Measurements from ENCODE around the gene ZNF630.
"Not testable (repeated sequence)": the region's sequence is repeated elsewhere in the genome, so short reads cannot be mapped to it uniquely, and the experiment has no call there.

The ZNF630 gene

GRCh38 chrX:48022738-48023137 lies 48.7 kb downstream of the ZNF630 start:
- no peak overlapping the region for H3K4me3 ChIP-seq (ENCODE audit: low read depth in 1 of 2, low read length in 2 of 2)
- no peaks in the 10 kb centered on the region for H3K27me3 ChIP-seq (ENCODE audit: insufficient read depth, low read length, poor library complexity)
- DNase-seq (no peak), ATAC-seq (ENCODE audit: insufficient read depth, low read depth) (no peak)
- H3K27ac ChIP-seq (ENCODE audit: low read length), result no peak overlapping the region
- H2AFZ ChIP-seq (ENCODE audit: low read depth, low read length), result no peak overlapping the region
- TF ChIP-seq CTCF (IDR thresholded peaks at IDR 0.05; ENCODE audit: borderline replicate concordance, extremely low read depth, low read length, poor library complexity, severe bottlenecking), result no peak
- TF ChIP-seq EZH2 (IDR thresholded peaks at IDR 0.05; ENCODE audit: borderline replicate concordance, low read depth, low read length, severe bottlenecking), result no peak
- H3K79me2 ChIP-seq (ENCODE audit: insufficient read depth, low read length), result no peaks in the 10 kb centered on the region
- H3K9me3 ChIP-seq (ENCODE audit: insufficient read depth, low read length, severe bottlenecking), result no peaks in the 10 kb centered on the region
- H4K20me1 ChIP-seq (ENCODE audit: insufficient read depth, low read length), result no peaks in the 10 kb centered on the region
- H3K4me2 ChIP-seq (ENCODE audit: insufficient read depth, low read length), result no peak overlapping the region
- no peak overlapping the region for H3K9ac ChIP-seq (ENCODE audit: low read depth, low read length)
- no peaks in the 10 kb centered on the region for H3K36me3 ChIP-seq (ENCODE audit: insufficient read depth, low read length)
- peaks cover 18% of the 10 kb centered on the region for H3K4me1 ChIP-seq (ENCODE audit: insufficient read depth, low read length)

GRCh38 chrX:48022100-48022499 lies 49.3 kb downstream of the ZNF630 start:
- Histone ChIP-seq H3K4me1 (ENCODE audit: insufficient read depth, low read length) (peaks cover 18% of the 10 kb centered on the region), H3K27ac (ENCODE audit: low read length) (no peak overlapping the region), H3K9me3 (ENCODE audit: insufficient read depth, low read length, severe bottlenecking) (no peaks in the 10 kb centered on the region), H3K79me2 (ENCODE audit: insufficient read depth, low read length) (no peaks in the 10 kb centered on the region), H4K20me1 (ENCODE audit: insufficient read depth, low read length) (no peaks in the 10 kb centered on the region), H3K4me3 (ENCODE audit: low read depth in 1 of 2, low read length in 2 of 2) (0 out of 4 replicates have a peak overlapping the region, but pooled peaks of 1 of the 2 experiments have one; percentile 58), H3K9ac (ENCODE audit: low read depth, low read length) (no peak overlapping the region), H2AFZ (ENCODE audit: low read depth, low read length) (no peak overlapping the region), H3K4me2 (ENCODE audit: insufficient read depth, low read length) (peak overlapping the region; percentile 57; the same call in 1 of the 2 replicates), H3K36me3 (ENCODE audit: insufficient read depth, low read length) (no peaks in the 10 kb centered on the region), H3K27me3 (ENCODE audit: insufficient read depth, low read length, poor library complexity) (no peaks in the 10 kb centered on the region)
- ATAC-seq (ENCODE audit: insufficient read depth, low read depth) (no peak), DNase-seq (no peak)
- TF ChIP-seq CTCF (IDR thresholded peaks at IDR 0.05; ENCODE audit: borderline replicate concordance, extremely low read depth, low read length, poor library complexity, severe bottlenecking) (no peak), EZH2 (IDR thresholded peaks at IDR 0.05; ENCODE audit: borderline replicate concordance, low read depth, low read length, severe bottlenecking) (no peak)

GRCh38 chrX:48021026-48021900 lies 50.2 kb downstream of the ZNF630 start:
- no peaks in the 10 kb centered on the region for H3K27me3 ChIP-seq (ENCODE audit: insufficient read depth, low read length, poor library complexity)
- H4K20me1 ChIP-seq (ENCODE audit: insufficient read depth, low read length), result no peaks in the 10 kb centered on the region
- H3K9ac ChIP-seq (ENCODE audit: low read depth, low read length), result peak overlapping the region; percentile 54
- DNase-seq (peak; percentile 77), ATAC-seq (ENCODE audit: insufficient read depth, low read depth) (peak; percentile 68)
- H3K36me3 ChIP-seq (ENCODE audit: insufficient read depth, low read length), result no peaks in the 10 kb centered on the region
- TF ChIP-seq CTCF (IDR thresholded peaks at IDR 0.05; ENCODE audit: borderline replicate concordance, extremely low read depth, low read length, poor library complexity, severe bottlenecking) (no peak), EZH2 (IDR thresholded peaks at IDR 0.05; ENCODE audit: borderline replicate concordance, low read depth, low read length, severe bottlenecking) (no peak)
- H3K4me2 ChIP-seq (ENCODE audit: insufficient read depth, low read length), result peak overlapping the region; percentile 57
- peak overlapping the region; percentile 88 for H2AFZ ChIP-seq (ENCODE audit: low read depth, low read length)
- H3K4me3 ChIP-seq (ENCODE audit: low read depth in 1 of 2, low read length in 2 of 2), result peak overlapping the region; percentile 18 to 58; a peak in 3 of 4 replicates
- H3K27ac ChIP-seq (ENCODE audit: low read length), result peak overlapping the region; percentile 82
- H3K4me1 ChIP-seq (ENCODE audit: insufficient read depth, low read length), result peaks cover 15% of the 10 kb centered on the region
- no peaks in the 10 kb centered on the region for H3K79me2 ChIP-seq (ENCODE audit: insufficient read depth, low read length)
- H3K9me3 ChIP-seq (ENCODE audit: insufficient read depth, low read length, severe bottlenecking), result no peaks in the 10 kb centered on the region

GRCh38 chrX:48020472-48020871 lies 51.0 kb downstream of the ZNF630 start:
- not testable (repeated sequence) for H3K27me3 ChIP-seq (ENCODE audit: insufficient read depth, low read length, poor library complexity); H3K9ac ChIP-seq (ENCODE audit: low read depth, low read length); H3K36me3 ChIP-seq (ENCODE audit: insufficient read depth, low read length); H3K79me2 ChIP-seq (ENCODE audit: insufficient read depth, low read length); H3K27ac ChIP-seq (ENCODE audit: low read length); DNase-seq; H2AFZ ChIP-seq (ENCODE audit: low read depth, low read length); H4K20me1 ChIP-seq (ENCODE audit: insufficient read depth, low read length); H3K9me3 ChIP-seq (ENCODE audit: insufficient read depth, low read length, severe bottlenecking); ATAC-seq (ENCODE audit: insufficient read depth, low read depth)
- Histone ChIP-seq H3K4me3 (ENCODE audit: low read depth in 1 of 2, low read length in 2 of 2) (peak overlapping the region in 1 of 2 experiments; percentile 58; a peak in 1 of 4 replicates), H3K4me1 (ENCODE audit: insufficient read depth, low read length) (peaks cover 15% of the 10 kb centered on the region), H3K4me2 (ENCODE audit: insufficient read depth, low read length) (peak overlapping the region; percentile 57)

GRCh38 chrX:48019892-48020291 lies 51.5 kb downstream of the ZNF630 start:
- not testable (repeated sequence) for H3K36me3 ChIP-seq (ENCODE audit: insufficient read depth, low read length); H3K4me3 ChIP-seq (ENCODE audit: low read depth in 1 of 2, low read length in 2 of 2); H3K79me2 ChIP-seq (ENCODE audit: insufficient read depth, low read length); H3K4me2 ChIP-seq (ENCODE audit: insufficient read depth, low read length); H3K27ac ChIP-seq (ENCODE audit: low read length); DNase-seq; H2AFZ ChIP-seq (ENCODE audit: low read depth, low read length); H3K9ac ChIP-seq (ENCODE audit: low read depth, low read length); H3K9me3 ChIP-seq (ENCODE audit: insufficient read depth, low read length, severe bottlenecking); H4K20me1 ChIP-seq (ENCODE audit: insufficient read depth, low read length); H3K27me3 ChIP-seq (ENCODE audit: insufficient read depth, low read length, poor library complexity)
- H3K4me1 ChIP-seq (ENCODE audit: insufficient read depth, low read length), result peaks cover 15% of the 10 kb centered on the region
- peak; percentile 80 for ATAC-seq (ENCODE audit: insufficient read depth, low read depth)

Measured in DND-41 (cell line).